Panc1 (cell line): ENCODE results near the gene ZCCHC24. TPM values are rescaled to one million over a fixed set of nuclear protein-coding genes. Genes with fewer than 3 reads are reported as not detected.

Source experiments
- ATAC-seq: fragments of 200-7000 bp; cut with Tn5 transposase; 2 replicates; pipeline ENCODE4 v1.9.1; 2020; ENCODE audit warnings: mild to moderate bottlenecking, moderate library complexity
- BruUV-seq: library from RNA; stranded (reverse); fragments of 400-500 nt; replicated peaks from 2 replicates; lab custom pipeline; 2021; lab: Mats Ljungman, UMichigan
- CTCF ChIA-PET: fragments of 300-600 bp; sonication (Branson Sonifier 250); formaldehyde crosslinking; loops from one replicate; lab custom pipeline; 2022; ENCODE audit warnings: antibody characterized with exemption; lab: Charles Lee
- POLR2A ChIA-PET: fragments of 300-600 bp; sonication (Branson Sonifier 250); formaldehyde crosslinking; loops from one replicate; lab custom pipeline; 2022; ENCODE audit warnings: antibody characterized with exemption; lab: Charles Lee
- DNase-seq: peaks from one replicate; pipeline ENCODE4 v3.0.0-alpha.2; 2010; ENCODE audit warnings: low read depth, low spot score
- H3K27ac ChIP-seq: 2 replicates; pipeline ENCODE4 v1.5.1; 2011; ENCODE audit warnings: mild to moderate bottlenecking, low read length, inconsistent platforms
- H3K27me3 ChIP-seq: fragments of 200-500 bp; sonication (Bioruptor generic); 2 replicates; pipeline ENCODE4 v1.6.0; 2014; ENCODE audit warnings: low read length, inconsistent platforms; ENCODE audit not compliant: control insufficient read depth, insufficient read depth
- H3K36me3 ChIP-seq: fragments of 200-500 bp; sonication (Bioruptor generic); 2 replicates; pipeline ENCODE4 v1.5.1; 2014; ENCODE audit warnings: inconsistent platforms, mild to moderate bottlenecking, low read length, moderate library complexity; ENCODE audit not compliant: control insufficient read depth, insufficient read depth
- H3K4me1 ChIP-seq: 2 replicates; pipeline ENCODE4 v1.5.1; 2011; ENCODE audit warnings: inconsistent platforms, mild to moderate bottlenecking, low read length, moderate library complexity; ENCODE audit not compliant: control insufficient read depth, insufficient read depth
- H3K4me3 ChIP-seq, 2 experiments: 2 replicates each; pipeline ENCODE4 v1.5.1; 2011 to 2012; ENCODE audit warnings: low read depth in 2 of 2, low read length in 2 of 2, mild to moderate bottlenecking in 2 of 2, inconsistent platforms in 1 of 2, moderate library complexity in 1 of 2
- H3K9me3 ChIP-seq: fragments of 200-500 bp; sonication (Bioruptor generic); 2 replicates; pipeline ENCODE4 v1.5.1; 2014; ENCODE audit warnings: low read depth, mild to moderate bottlenecking, inconsistent platforms, low read length, moderate library complexity; ENCODE audit not compliant: control insufficient read depth, insufficient read depth
- POLR2AphosphoS5 ChIP-seq: IDR thresholded peaks from 2 replicates; pipeline ENCODE4 v1.6.1; 2012; ENCODE audit warnings: mild to moderate bottlenecking, low read depth, low read length, moderate library complexity
- REST ChIP-seq, 2 experiments: IDR thresholded peaks; 2 replicates each; pipeline ENCODE4 v1.6.1; 2011 to 2012; ENCODE audit warnings: low read depth in 2 of 2, control low read depth in 1 of 2, low read length in 1 of 2, mild to moderate bottlenecking in 1 of 2, moderate library complexity in 1 of 2; ENCODE audit not compliant: insufficient read depth in 1 of 2
- SIN3A ChIP-seq: IDR thresholded peaks from 2 replicates; pipeline ENCODE4 v1.6.1; 2012; ENCODE audit warnings: low read depth, mild to moderate bottlenecking, low read length, moderate library complexity, borderline replicate concordance; ENCODE audit not compliant: insufficient read depth
- TCF7L2 ChIP-seq: IDR thresholded peaks from 2 replicates; pipeline ENCODE4 v1.6.1; 2011; ENCODE audit warnings: mild to moderate bottlenecking, low read depth, low read length, inconsistent platforms
- in situ Hi-C: cut with HindIII; loops from 2 replicates; pipeline ENCODE4 v1.10.0; 2016; ENCODE audit warnings: low sequenced_read_pairs, low pct_unique_long_range_greater_than_20kb
- intact Hi-C: fragments of 100-400 bp; cut with micrococcal nuclease; formaldehyde crosslinking; loops from one replicate; pipeline ENCODE4 v1.10.0; 2022; ENCODE audit not compliant: unreplicated experiment
- total RNA-seq: library from RNA; stranded (reverse); gene quantifications from one replicate; pipeline ENCODE4 v1.2.1, GENCODE V29; 2021; ENCODE audit not compliant: unreplicated experiment
- TF ChIP-seq, protein P1 (sequence below): fragments of 450-650 bp; IDR thresholded peaks from 2 replicates; pipeline ENCODE4 v1.5.1; 2017; ENCODE audit warnings: mild to moderate bottlenecking

ZCCHC24 gene
- total RNA-seq, 1 experiment from 2014 or later, result 7.8 TPM

DNA sequence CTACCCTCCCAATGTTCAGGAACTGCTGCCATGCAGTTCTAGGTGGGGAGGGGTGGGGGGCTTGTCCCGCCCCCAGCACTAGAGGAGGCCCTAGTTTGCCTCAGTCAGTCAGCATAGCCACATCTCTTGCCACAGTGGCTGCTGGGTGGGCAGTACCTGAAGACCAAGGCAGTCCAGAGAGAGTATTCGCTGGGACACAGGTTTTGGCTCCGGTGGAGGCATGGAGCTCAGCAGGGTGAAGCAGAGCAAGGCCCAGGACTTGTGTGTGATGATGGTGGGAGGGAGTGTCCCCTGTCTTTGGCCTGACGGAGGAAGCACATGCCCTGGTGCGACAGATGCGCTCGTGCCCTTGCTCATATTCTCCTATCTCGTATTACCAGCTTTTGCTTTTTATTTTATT lies 24.7 kb upstream of the ZCCHC24 start:
- Histone ChIP-seq H3K27me3 (no peaks in the 10 kb centered on the region), H3K4me3 (no peak overlapping the region), H3K9me3 (no peaks in the 10 kb centered on the region), H3K4me1 (no peaks in the 10 kb centered on the region), H3K27ac (no peak overlapping the region), H3K36me3 (no peaks in the 10 kb centered on the region)
- TF ChIP-seq SIN3A (no peak), POLR2AphosphoS5 (no peak), REST (IDR thresholded peaks at IDR 0.05; ENCODE audit: insufficient read depth in 1 of 2, low read depth in 2 of 2, low read length in 1 of 2) (no peak), TCF7L2 (no peak)
- TF ChIP-seq, protein P1, sequence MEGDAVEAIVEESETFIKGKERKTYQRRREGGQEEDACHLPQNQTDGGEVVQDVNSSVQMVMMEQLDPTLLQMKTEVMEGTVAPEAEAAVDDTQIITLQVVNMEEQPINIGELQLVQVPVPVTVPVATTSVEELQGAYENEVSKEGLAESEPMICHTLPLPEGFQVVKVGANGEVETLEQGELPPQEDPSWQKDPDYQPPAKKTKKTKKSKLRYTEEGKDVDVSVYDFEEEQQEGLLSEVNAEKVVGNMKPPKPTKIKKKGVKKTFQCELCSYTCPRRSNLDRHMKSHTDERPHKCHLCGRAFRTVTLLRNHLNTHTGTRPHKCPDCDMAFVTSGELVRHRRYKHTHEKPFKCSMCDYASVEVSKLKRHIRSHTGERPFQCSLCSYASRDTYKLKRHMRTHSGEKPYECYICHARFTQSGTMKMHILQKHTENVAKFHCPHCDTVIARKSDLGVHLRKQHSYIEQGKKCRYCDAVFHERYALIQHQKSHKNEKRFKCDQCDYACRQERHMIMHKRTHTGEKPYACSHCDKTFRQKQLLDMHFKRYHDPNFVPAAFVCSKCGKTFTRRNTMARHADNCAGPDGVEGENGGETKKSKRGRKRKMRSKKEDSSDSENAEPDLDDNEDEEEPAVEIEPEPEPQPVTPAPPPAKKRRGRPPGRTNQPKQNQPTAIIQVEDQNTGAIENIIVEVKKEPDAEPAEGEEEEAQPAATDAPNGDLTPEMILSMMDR, result no peak
- CTCF ChIA-PET, result interaction anchor here (0.7 kb wide), 1 partner anchor 96 kb away, joined by 4 read pairs; no protein-coding TSS in a partner anchor
- no TSS peak for BruUV-seq
- no peak for DNase-seq
- no peak for ATAC-seq
- in situ Hi-C loops, result no loop called here
- POLR2A ChIA-PET, result no interaction called here
- intact Hi-C loops, result no loop called here

DNA sequence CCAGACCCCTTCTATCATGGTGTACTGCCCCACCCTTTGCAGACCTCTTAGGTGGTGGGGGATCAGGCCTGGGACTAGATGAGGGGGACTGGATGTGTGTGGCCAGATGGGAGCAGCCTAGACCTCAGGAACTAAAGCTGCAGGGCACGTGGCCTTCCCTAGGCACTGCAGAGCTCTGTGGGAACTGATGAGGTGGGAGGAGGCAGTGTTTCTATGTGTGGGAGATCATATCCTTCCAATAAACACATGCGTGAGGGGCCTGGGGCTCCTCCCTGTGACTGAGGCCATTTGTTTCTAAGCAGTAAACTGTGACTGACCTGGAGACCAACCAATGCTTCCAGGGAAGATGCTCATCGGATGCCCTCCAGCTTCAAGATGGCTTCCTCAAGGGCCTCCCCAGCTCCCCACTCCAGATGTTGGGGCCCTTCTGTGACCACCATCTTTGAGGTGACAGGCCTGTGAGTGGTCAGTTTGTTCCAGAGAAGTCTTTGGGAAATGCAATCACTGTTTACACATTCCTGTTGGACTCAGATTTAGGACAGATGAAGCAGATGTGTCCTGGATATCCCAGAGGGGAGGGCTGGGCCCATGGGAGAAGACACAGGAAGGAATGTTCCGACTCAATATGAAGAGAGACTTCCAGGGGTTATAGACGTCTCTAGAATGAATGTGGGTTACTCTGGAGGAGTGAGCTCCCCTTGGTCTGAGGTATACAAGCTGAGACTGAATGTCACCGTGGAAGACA lies 23.6 kb upstream of the ZCCHC24 start:
- no peak overlapping the region for H3K27ac ChIP-seq
- DNase-seq (no peak), ATAC-seq (no peak)
- in situ Hi-C loops, result no loop called here
- H3K36me3 ChIP-seq, result no peaks in the 10 kb centered on the region
- TF ChIP-seq SIN3A (no peak), TCF7L2 (no peak), REST (IDR thresholded peaks at IDR 0.05; ENCODE audit: insufficient read depth in 1 of 2, low read depth in 2 of 2, low read length in 1 of 2) (no peak), POLR2AphosphoS5 (no peak)
- TF ChIP-seq, protein P1, result no peak
- intact Hi-C loops, result no loop called here
- no peaks in the 10 kb centered on the region for H3K4me1 ChIP-seq
- ChIA-PET POLR2A (no interaction called here), CTCF (interaction anchor here (0.5 kb wide), 1 partner anchor 94 kb away, joined by 3 read pairs; no protein-coding TSS in a partner anchor)
- no peaks in the 10 kb centered on the region for H3K27me3 ChIP-seq
- H3K4me3 ChIP-seq, result no peak overlapping the region
- BruUV-seq, result no TSS peak
- H3K9me3 ChIP-seq, result no peaks in the 10 kb centered on the region
